GM21619 (cell line): ENCODE measurements around the gene PRKCB.

Source experiments
- ATAC-seq: cut with Tn5 transposase; IDR thresholded peaks from one replicate; pipeline ENCODE4 v1.9.1; 2021; ENCODE audit not compliant: unreplicated experiment

PRKCB gene

DNA sequence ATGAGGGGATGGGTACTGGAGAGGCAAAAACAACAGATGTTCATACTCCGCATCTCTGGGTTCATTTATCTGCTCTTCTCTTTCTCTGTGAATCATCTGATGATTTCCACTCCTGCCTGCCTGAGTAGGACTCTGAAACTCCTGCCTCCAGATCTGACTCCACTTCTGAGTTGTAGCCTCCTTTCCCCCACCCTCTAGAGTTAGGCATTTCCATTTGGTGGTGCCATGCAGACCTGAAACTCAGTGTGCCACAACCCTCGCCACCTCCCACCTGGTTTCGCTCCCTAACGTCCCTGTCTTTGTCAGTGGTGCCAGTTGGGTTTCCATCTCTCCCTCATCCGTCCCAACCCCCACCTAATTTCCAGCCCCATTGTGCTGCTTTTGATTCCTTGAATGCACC, 126.2 kb downstream of the PRKCB start:
- ATAC-seq = no peak

- ATAC-seq = no peak
Measured at GRCh38 chr16:23964136-23964535, 128.4 kb downstream of the PRKCB start.

GRCh38 chr16:23965137-23965733, 129.5 kb downstream of the PRKCB start:
- ATAC-seq = no peak

DNA sequence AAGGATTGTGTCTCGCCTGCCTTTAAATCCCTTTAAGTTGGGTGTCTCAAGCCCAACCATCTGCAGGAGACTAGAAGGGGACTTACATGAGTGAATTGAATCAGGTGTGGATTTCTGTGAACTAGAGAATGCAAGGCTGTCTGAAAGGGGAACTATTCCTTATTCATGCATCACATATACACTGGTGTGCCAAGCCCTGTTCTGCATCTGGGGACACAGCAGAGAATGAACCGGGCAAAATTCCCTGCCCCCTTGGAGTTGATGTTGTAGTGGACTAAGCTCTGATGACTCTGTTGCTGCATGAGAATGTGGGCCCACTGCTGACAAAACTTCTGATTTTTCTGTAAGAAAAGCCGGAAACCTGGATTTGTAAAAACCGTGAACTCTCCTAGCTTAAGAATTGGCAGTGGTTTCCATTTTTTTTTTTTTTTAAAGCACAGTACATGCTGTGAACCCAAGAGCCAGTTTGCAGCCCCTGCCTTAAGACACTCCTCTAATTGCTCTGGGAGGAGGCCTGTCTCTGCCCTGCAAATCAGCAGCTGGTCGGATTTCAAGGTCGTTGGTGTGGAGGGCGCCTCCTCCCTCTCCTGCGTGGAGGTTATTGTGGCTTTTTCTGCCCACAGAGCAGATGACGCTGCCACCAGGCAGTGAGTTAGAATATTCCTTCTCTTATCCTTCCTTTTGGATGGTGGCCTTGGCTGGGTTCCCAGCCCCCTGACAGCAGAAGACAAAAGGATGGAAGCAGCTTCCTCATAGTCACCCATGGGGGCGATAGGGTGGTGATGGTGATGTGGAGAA, 131.0 kb downstream of the PRKCB start:
- ATAC-seq = no peak

DNA sequence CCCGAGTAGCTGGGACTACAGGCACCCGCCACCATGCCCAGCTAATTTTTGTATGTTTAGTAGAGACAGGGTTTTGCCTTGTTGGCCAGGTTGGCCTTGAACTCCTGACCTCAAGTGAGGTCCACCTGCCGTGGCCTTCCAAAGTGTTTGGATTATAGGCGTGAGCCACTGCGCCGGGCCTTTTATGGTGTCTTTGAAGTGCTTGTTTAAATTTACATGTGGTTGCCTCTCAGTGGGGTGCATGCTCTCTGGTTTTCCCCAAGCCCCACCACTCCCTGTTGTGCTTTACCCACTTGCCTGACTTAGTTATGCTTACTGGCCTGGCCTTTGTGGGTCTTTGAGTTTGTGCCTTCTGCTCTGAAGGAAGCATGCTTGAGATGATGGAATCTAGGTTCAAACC, 132.0 kb downstream of the PRKCB start:
- ATAC-seq = no peak

DNA sequence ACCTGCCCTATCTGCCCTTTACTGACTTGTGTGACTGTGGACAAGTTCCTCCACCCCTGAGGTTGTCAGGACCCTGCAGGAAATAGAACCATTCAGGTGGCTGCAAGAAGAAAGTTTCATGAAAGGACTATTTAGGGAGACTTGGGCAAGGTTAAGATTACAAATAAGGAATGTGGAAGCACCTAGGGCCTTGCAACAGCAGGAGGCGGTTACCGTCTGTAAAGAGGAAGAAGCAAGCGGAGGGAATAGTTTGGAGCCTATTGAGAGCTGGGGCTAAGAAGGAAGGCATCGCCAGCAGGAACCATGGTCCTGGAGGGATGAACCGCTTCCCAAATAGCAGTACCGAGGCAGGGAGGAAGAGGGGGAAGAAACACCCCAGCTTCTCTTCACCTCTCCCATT, 132.4 kb downstream of the PRKCB start:
- ATAC-seq = no peak

DNA sequence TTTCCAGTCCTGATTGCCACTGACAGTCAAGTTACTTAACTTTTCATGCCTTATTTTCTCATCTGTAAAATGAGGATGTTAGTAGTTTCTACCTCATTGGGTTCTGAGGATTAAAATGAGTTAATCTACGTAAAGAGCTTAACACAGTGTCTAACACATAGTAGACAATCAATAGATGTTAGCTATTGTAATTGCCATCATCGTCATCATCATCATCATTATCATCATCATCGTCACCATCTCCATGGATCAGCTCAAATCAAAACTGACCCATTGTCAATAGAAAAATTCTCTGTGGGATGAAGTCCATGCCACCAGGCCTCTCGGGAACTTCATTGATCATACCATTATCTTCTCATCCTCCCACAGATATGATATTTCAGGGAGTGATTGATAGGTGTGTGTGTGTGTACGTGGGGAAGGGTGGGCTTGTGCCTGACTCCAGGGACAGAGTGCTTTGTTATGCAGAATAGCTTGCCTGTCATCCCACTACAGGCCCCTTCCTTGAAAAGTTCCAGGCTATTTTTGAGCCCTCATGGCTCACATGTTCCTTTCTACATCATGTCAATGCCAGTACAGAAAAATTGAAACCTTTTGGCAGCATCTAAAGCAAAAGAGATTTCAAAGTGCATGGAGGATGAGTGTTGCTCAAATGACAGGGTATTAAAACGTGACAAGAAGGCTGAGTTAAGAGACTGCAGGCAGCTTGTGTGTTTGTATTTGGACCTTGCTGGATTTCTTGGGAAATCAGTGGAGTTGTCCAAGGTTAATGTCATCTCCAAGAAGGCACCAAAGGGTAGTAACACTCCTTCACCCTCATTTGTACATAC, 133.9 kb downstream of the PRKCB start:
- no peak for ATAC-seq

DNA sequence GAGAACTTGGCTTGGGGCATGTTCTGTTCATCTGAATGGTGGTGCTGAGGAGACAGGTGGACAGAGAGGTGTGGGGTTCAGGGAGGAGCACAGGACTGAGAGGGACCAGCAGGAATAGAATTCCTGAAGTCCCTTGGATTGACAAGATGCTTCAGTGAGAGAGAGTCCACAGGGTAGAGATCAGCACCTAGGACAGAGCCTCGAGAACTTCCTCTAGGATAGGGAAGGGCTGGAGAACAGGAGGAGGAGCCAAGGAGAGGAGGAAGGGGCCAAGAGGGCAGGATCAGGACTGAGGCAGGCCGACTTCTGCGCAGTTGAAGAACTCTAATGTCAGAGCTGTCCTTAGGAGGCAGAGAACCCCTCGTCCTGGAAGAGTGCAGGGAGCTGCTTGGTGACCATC, 138.4 kb downstream of the PRKCB start:
- ATAC-seq = no peak

DNA sequence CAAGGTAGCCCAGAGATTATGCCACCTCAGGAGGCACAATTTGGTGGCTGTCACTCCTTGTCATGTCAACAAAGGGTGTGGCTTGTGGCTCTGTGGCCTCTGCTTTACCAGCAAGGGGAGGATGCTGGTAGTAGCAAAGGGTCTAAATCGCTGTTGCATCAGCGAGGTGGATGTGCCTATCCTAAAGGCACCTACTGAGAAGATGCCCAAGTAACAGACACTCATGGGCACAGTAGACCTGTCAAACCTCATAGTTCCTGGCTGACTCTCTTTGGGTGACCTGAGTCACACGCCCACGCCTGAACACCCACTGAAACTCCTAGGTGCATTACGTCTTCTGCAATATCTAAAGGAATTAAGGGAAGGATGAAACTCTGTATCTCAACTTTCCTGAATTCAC, 139.5 kb downstream of the PRKCB start:
- ATAC-seq = no peak

DNA sequence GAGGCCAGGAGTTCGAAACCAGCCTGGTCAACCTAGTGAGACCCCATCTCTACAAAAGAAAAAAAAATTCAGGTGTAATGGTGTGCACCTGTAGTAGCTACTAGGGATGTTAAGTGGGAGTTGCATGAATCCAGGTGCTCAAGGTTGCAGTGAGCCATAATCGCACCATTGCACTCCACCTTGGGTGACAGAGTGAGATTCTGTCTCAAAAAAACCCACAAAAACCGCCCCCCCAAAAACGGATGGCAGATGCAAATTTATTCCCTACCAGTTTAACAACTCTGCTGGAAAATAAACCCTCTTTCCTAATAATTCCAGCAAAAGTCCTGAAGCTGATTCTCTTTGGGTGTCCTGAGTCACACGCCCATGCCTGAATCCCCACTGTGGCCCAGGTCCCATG, 140.3 kb downstream of the PRKCB start:
- ATAC-seq = no peak

DNA sequence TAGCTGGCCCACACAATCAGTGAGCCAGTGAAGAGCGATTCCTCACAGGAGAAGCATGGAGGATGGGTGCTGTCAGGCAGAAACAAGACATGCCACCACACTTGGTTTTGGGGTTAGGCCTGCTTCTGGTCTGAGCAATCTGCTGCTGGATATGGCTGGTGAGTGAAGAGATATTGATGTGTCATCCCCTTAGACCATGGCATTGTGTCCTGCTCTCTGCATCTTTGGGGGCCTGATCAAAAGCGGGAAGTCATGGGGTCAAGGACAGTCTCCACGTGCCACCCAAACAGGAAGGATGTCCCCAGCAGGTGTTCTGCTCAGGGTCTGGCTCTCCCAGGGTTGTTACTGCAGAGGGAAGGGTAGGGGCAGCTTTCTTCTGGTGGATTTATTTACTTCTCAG, 140.7 kb downstream of the PRKCB start:
- ATAC-seq = no peak

DNA sequence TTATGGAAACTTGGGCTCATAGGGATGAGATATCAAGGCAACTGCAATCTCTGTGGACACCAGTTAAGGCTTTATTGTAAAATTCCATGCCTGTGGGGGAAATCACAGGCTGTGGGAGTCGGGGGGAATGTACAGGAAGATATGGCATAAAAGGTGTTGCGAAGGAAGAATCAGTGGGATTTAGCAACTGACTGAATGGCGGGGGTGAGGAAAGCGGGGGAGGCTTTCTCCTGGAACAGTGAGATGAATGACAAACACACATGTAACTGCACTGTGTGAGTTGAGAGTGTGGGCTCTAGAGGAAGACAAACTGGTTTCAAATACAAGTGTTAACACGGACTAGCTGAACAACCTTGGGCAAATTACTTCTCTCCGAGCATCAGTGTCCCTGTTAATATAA, 143.7 kb downstream of the PRKCB start:
- ATAC-seq = no peak

GRCh38 chr16:23979982-23980381, 144.2 kb downstream of the PRKCB start:
- ATAC-seq = no peak

GRCh38 chr16:23981429-23982399, 145.9 kb downstream of the PRKCB start:
- ATAC-seq = no peak

- no peak for ATAC-seq
Measured at GRCh38 chr16:23986455-23986854, 150.7 kb downstream of the PRKCB start.

DNA sequence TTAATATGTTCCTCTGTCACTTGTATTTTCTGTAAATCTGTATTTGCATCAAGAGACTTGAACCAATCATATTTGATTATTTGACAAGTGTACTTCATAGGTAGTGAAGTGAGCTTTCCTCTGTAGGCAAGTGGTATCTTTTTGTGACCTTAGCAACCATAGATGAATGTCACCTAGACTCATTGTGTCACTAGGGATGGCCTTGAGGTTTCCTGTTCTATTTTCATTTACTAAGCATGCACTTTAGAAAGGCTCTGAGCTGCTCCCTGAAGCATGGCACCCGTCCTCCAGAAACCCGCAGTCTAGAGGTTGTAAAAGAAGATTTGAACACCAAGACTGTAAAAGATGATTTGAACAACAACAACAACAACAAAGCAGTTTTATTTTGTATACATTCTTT, 151.7 kb downstream of the PRKCB start:
- peak; percentile 97 for ATAC-seq

DNA sequence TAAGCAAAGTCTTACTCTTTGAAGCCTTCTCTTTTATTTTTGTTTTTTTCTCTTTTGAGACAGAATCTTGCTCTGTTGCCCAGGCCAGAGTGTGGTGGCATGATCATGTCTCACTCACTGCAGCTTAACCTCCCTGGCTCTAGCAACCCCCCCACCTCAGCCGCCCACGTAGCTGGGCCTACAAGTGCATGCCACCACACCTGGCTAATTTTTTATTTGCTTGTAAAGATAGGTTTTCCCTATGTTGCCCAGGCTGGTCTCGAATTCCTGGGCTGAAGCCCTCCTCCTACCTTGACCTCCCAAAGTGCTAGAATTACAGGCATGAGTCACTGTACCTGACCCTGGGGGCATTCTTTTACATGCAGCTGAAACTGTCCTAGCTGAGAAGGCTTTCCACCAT, 154.7 kb downstream of the PRKCB start:
- no peak for ATAC-seq

- ATAC-seq = no peak
Measured at GRCh38 chr16:23991066-23991465, 155.3 kb downstream of the PRKCB start.

DNA sequence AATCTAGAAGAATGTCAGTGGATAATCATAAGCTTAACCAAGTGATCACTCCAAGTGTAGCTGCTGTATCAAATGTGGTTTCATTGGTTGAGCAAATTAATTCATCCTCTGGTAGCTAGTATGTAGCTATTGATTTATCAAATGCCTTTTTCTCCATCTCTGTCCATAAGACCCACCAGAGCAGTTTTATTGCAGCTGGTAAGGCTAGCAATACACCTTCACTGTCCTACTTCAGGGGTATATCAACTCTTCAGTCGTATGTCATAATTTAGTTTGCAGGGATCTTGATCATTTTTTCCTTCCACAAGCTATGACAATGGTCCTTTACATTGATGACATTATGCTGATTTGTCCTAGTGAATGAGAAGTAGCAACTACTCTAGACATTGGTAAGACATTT, 158.8 kb downstream of the PRKCB start:
- no peak for ATAC-seq

DNA sequence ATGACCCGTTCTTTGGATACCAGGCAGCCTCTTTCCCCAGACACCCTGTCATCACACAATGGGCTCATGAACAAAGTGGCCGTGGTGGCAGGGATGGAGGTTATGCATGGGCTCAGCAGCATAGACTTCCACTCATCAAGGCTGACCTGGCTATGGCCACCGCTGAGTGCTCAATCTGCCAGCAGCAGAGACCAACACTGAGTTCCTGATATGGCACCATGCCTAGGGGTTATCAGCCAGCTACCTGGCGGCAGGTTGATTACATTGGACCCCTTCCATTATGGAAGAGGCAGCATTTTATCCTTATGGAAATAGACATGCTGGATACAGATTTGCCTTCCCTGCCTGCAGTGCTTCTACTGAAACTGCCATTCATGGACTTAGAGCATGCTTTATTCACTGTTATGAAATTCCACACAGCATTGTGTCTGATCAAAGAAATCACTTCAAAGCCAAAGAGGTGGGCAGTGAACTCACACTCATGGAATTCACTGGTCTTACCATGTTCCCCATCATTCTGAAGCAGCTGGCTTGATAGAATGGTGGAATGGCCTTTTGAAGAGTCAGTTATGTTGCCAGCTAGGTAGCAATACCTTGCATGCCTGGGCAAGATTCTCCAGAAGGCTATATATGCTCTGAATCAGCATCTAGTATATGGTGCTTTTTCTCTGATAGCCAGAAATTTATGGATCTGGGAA, 160.6 kb downstream of the PRKCB start:
- ATAC-seq = no peak
